ENCODE measurements around the gene CIDEB.

- no peak for TF ChIP-seq CTCF (IDR thresholded peaks at IDR 0.05; ENCODE audit: poor library complexity, severe bottlenecking)
- TF ChIP-seq EP300 (conservative IDR thresholded peaks at IDR 0.05; ENCODE audit: poor library complexity, severe bottlenecking): no peak
- TF ChIP-seq RAD21 (conservative IDR thresholded peaks at IDR 0.05): no peak
- no peak for TF ChIP-seq REST (IDR thresholded peaks at IDR 0.05; ENCODE audit: borderline replicate concordance)
- no peak for TF ChIP-seq POLR2AphosphoS5 (IDR thresholded peaks at IDR 0.05)
Measured at GRCh38 chr14:24351517-24351916, 43.7 kb upstream of the CIDEB start.

All from neural cell (in vitro differentiated cells).